ENCODE measurements around the gene KPNA6. TPM values are rescaled to one million over a fixed set of nuclear protein-coding genes. Genes with fewer than 3 reads are reported as not detected.
A peak's percentile ranks its signal among the peaks of the same experiment; 100 is the strongest.

KPNA6 gene
- total RNA-seq, 2 experiments from 2014 or later = 70.8 to 74.3 TPM

- H3K4me1 Mint-ChIP-seq (ENCODE audit: low read depth) = peaks cover 38% of the 10 kb centered on the region
- ATAC-seq (peak; percentile 92), DNase-seq (peak; percentile 94)
- H3K27me3 Mint-ChIP-seq = no peaks in the 10 kb centered on the region
- peak within 1 kb of the TSS; percentile 97 for H3K4me3 Mint-ChIP-seq
- TF ChIP-seq, protein P1, sequence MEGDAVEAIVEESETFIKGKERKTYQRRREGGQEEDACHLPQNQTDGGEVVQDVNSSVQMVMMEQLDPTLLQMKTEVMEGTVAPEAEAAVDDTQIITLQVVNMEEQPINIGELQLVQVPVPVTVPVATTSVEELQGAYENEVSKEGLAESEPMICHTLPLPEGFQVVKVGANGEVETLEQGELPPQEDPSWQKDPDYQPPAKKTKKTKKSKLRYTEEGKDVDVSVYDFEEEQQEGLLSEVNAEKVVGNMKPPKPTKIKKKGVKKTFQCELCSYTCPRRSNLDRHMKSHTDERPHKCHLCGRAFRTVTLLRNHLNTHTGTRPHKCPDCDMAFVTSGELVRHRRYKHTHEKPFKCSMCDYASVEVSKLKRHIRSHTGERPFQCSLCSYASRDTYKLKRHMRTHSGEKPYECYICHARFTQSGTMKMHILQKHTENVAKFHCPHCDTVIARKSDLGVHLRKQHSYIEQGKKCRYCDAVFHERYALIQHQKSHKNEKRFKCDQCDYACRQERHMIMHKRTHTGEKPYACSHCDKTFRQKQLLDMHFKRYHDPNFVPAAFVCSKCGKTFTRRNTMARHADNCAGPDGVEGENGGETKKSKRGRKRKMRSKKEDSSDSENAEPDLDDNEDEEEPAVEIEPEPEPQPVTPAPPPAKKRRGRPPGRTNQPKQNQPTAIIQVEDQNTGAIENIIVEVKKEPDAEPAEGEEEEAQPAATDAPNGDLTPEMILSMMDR (IDR thresholded peaks at IDR 0.05) = no peak
- POLR2A ChIA-PET = interaction anchor here (0.6 to 8.2 kb wide), 16 partner anchors 12 to 195 kb away, joined by 3 to 141 read pairs (median 4); partner anchors contain the start of genes CCDC28B, IQCC, KHDRBS1 and KPNA6
- peaks cover 41% of the 10 kb centered on the region for H3K36me3 Mint-ChIP-seq (ENCODE audit: low read depth)
- intact Hi-C loops (cut with micrococcal nuclease) = no loop called here
- H3K9me3 Mint-ChIP-seq = no peaks in the 10 kb centered on the region
- peak within 1 kb of the TSS; percentile 98 for H3K27ac Mint-ChIP-seq
- CTCF ChIA-PET = interaction anchor here (1.1 to 2.2 kb wide), 3 partner anchors 36 to 72 kb away, joined by 3 to 9 read pairs (median 8); partner anchors contain the start of gene KPNA6
Measured at GRCh38 chr1:32179443-32180185, 71.8 kb downstream of the KPNA6 start, which contains the start of gene TXLNA. Gene TXLNA, plus strand, starts transcription at chr1:32179675. Its CDS starts 671 bp downstream, at chr1:32180346.

- H3K9me3 Mint-ChIP-seq = no peaks in the 10 kb centered on the region
- POLR2A ChIA-PET = interaction anchor here (0.7 to 8.2 kb wide), 15 partner anchors 13 to 214 kb away, joined by 3 to 141 read pairs (median 4); partner anchors contain the start of genes BSDC1, CCDC28B, IQCC and KPNA6
- intact Hi-C loops (cut with micrococcal nuclease) = no loop called here
- peak; percentile 53 for DNase-seq
- H3K27ac Mint-ChIP-seq = peak overlapping the region; percentile 98
- TF ChIP-seq, protein P1 (IDR thresholded peaks at IDR 0.05) = no peak
- H3K27me3 Mint-ChIP-seq = no peaks in the 10 kb centered on the region
- peak; percentile 25 for ATAC-seq
- CTCF ChIA-PET = interaction anchor here (0.6 to 2.2 kb wide), 4 partner anchors 9 to 72 kb away, joined by 3 to 9 read pairs (median 6); partner anchors contain the start of gene KPNA6
- peaks cover 43% of the 10 kb centered on the region for H3K36me3 Mint-ChIP-seq (ENCODE audit: low read depth)
- peaks cover 43% of the 10 kb centered on the region for H3K4me1 Mint-ChIP-seq (ENCODE audit: low read depth)
- H3K4me3 Mint-ChIP-seq = peak overlapping the region; percentile 97
Measured at GRCh38 chr1:32180186-32181060, 72.6 kb downstream of the KPNA6 start.

DNA sequence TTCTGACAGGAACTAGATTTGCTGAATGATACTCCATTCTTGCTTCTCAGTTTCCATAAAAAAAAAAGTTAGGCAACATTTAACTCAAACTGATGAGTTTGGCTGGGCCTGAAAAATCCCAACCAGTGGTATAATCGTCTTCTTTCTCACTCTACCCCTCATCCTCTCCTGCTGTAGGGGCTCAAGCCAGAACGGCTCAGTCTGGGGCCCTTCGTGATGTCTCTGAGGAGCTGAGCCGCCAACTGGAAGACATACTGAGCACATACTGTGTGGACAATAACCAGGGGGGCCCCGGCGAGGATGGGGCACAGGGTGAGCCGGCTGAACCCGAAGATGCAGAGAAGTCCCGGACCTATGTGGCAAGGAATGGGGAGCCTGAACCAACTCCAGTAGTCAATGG lies 73.2 kb downstream of the KPNA6 start:
- Mint-ChIP-seq H3K27ac (peak overlapping the region; percentile 98), H3K27me3 (no peaks in the 10 kb centered on the region), H3K9me3 (no peaks in the 10 kb centered on the region), H3K4me3 (peak overlapping the region; percentile 97), H3K4me1 (ENCODE audit: low read depth) (peaks cover 48% of the 10 kb centered on the region), H3K36me3 (ENCODE audit: low read depth) (peaks cover 48% of the 10 kb centered on the region)
- intact Hi-C loops (cut with micrococcal nuclease) = no loop called here
- ChIA-PET POLR2A (interaction anchor here (0.9 to 8.2 kb wide), 9 partner anchors 16 to 214 kb away, joined by 3 to 141 read pairs (median 4); partner anchors contain the start of genes BSDC1, CCDC28B, KPNA6 and TMEM39B), CTCF (interaction anchor here (0.6 to 2.2 kb wide), 3 partner anchors 10 to 73 kb away, joined by 3 to 9 read pairs (median 8); partner anchors contain the start of gene KPNA6)
- ATAC-seq (no peak), DNase-seq (no peak)
- TF ChIP-seq, protein P1 (IDR thresholded peaks at IDR 0.05) = no peak

DNA sequence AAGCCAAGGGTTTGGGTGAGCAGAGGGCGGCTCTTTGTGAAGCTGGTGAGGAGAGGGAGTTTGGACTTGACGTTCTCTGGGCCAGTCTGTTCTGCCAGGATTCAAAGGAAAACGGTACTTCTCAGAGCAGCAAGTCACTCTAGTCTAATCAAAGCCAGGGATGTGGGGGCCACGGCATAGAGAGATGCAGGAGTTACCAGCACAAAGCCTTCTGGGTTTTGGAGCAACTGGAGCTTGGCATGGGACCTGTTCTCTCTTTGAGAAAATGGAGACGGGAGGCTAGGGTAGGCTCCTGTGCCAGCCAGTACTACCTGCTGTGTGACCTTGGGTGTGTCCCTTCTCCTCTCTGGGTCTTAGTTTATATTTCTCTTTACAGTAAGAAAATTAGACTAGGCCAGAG lies 73.7 kb downstream of the KPNA6 start:
- intact Hi-C loops (cut with micrococcal nuclease) = no loop called here
- Mint-ChIP-seq H3K4me1 (ENCODE audit: low read depth) (peaks cover 53% of the 10 kb centered on the region), H3K27ac (peak overlapping the region; percentile 98), H3K9me3 (no peaks in the 10 kb centered on the region), H3K4me3 (peak overlapping the region; percentile 97), H3K27me3 (no peaks in the 10 kb centered on the region), H3K36me3 (ENCODE audit: low read depth) (peaks cover 53% of the 10 kb centered on the region)
- ATAC-seq (no peak), DNase-seq (no peak)
- CTCF ChIA-PET = interaction anchor here (0.6 to 1.2 kb wide), 4 partner anchors 10 to 73 kb away, joined by 3 to 4 read pairs (median 3); partner anchors contain the start of gene KPNA6
- POLR2A ChIA-PET = interaction anchor here (1.0 to 8.2 kb wide), 7 partner anchors 15 to 109 kb away, joined by 3 to 141 read pairs (median 4); partner anchors contain the start of genes CCDC28B, KPNA6 and TMEM39B
- TF ChIP-seq, protein P1 (IDR thresholded peaks at IDR 0.05) = no peak
